Left cardiac atrium (tissue), 4 donors: Measurements from ENCODE around the gene PAX7. TPM values are rescaled to one million over a fixed set of nuclear protein-coding genes. Genes with fewer than 3 reads are reported as not detected.

Source experiments
- ATAC-seq, 2 donors: fragments of 200-7000 bp; cut with Tn5 transposase; one replicate each; pipeline ENCODE4 v1.9.1; 2020; ENCODE audit warnings: mild to moderate bottlenecking in 2 of 2, moderate library complexity in 2 of 2
- DNase-seq: peaks from one replicate; pipeline ENCODE4 v3.0.0-alpha.2; 2020
- intact Hi-C, 2 donors: fragments of 100-400 bp; cut with DNase I; formaldehyde crosslinking; loops; one replicate each; pipeline versions ENCODE4 v1.14.1 to v1.15.1; 2022 to 2023
- total RNA-seq, 2 donors: library from RNA; stranded (reverse); fragmentation: NEBNext Ultra II Directional; extraction: Animal tissue kit (Norgen Biotek cat#: 25700); gene quantifications; one replicate each; pipeline ENCODE4 v1.2.1, GENCODE V29; 2021
- donor health status: DM: no; HTN: yes; CAD: no.
- donor health status: DM: no; HTN: yes; CAD: no; lungs with severe emphysema.
- donor health status: DM: yes; HTN: yes; CAD: no.
- donor health status: Dilated cardiomyopathy.

The PAX7 gene
- total RNA-seq, 2 donors from 2014 or later: not detected

GRCh38 chr1:18638835-18639364 is 8.3 kb downstream of the PAX7 start:
- intact Hi-C loops: no loop called here
- ATAC-seq (no peak), DNase-seq (no peak)

GRCh38 chr1:18639368-18640055 is 8.9 kb downstream of the PAX7 start:
- ATAC-seq (no peak), DNase-seq (no peak)
- intact Hi-C loops: no loop called here

DNA sequence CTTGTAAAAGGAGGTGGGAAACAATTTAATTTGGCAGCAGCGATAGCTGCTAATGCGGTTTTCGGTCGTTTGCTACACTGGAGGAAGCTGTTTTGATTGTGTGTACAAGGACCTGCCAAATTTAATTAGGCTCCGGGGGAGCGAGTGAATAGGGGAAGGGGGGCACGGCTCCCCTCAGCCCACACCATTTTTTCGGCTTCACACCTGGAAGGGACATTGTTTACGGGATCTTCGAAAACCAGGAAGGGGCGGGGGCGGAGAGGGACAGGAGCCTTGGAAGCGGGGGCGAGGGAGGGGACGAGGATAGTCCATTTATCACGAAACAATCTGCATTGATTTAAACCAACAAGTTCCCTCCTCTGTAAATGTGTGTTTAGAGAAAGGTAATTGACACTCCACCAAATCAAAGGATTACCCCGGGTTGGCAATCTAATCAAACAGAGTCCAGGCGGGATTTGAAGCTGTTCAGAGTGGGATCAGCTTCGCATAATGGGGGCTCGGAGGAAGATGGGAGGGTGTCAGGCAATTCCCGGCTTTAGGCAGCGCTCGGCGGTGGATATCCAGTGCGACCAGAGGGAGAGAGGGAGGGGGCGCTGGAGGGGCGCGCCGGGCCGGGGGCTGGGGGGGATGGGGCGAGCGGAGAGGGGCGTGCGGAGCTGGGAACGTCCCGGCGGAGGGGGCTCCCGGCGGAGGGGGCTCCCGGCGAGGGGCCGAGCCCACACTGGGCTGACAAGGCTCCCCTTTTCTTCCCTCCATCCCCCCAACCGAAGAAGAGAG is 9.8 kb downstream of the PAX7 start:
- DNase-seq (no peak), ATAC-seq (no peak)
- intact Hi-C loops: no loop called here

- intact Hi-C loops: no loop called here
- DNase-seq (no peak), ATAC-seq (no peak)
These were observed 10.6 kb downstream of the PAX7 start for GRCh38 chr1:18641005-18641941.

DNA sequence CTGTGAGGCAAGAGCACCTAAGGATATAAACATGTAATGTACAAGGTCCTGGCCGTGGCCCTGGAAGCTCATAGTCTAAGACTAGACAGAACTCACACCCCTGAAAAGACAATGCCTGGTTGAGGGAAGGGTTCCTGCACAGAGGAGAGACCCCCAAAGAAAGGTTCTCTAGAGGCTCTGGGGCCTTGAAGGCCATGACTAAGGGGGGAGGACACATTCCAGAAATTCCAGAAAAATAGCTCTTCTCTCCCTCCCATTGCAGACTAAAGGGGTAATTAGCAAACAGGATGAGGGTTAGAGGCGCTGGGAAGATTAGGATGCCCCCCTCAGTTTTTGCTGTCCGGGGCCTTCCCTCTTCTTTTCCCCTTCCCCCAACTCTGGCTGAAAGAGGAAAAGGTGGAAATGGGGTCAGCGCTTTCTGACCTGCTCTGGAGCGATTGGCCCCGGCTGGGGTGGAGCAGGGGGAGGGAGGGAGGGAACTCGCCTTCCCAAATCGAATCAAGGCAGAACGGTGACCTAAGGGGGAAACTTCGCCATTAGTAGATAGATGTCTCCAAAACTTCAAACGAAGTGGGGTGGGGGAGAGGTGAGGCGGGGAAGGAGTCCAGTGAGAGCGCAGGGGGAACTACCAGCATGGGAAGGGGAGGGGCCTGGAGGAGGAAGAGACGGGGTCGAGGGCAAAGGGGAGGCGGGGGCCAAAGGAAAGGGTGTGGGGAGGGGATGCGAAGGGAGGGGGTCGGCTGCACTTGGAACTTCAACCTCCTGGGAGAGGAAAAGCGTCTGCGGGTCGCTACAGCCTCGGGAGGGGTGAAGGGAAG is 11.8 kb downstream of the PAX7 start:
- intact Hi-C loops: no loop called here
- DNase-seq (no peak), ATAC-seq (no peak)

- DNase-seq (no peak), ATAC-seq (no peak)
These were observed 12.7 kb downstream of the PAX7 start for GRCh38 chr1:18643154-18644012.

GRCh38 chr1:18644013-18644399 is 13.4 kb downstream of the PAX7 start:
- intact Hi-C loops: no loop called here
- DNase-seq (no peak), ATAC-seq (no peak)

More at GRCh38 chr1:18643154-18644012, 12.7 kb downstream of the PAX7 start:
- intact Hi-C loops: no loop called here

GRCh38 chr1:18644446-18644845 is 13.8 kb downstream of the PAX7 start:
- ATAC-seq (no peak), DNase-seq (no peak)
- intact Hi-C loops: no loop called here

GRCh38 chr1:18644973-18645746 is 14.5 kb downstream of the PAX7 start:
- DNase-seq (no peak), ATAC-seq (no peak)
- intact Hi-C loops: no loop called here

DNA sequence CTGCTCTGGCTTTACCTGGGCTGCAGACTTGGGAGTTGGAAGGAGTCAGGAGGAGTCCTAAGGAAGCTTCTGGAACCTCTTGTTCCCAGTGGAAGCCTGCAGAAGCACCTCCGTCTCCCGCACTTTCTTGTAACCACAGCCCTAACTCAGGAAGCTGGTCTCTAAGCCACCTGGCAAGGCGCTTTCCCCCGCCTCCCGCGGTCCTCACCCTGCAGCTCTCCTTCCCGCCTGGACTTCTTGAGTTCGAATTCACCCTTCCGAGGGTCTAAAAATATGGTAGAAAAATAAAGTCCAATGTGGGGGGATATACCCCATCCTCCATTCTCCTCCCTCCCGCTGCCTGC is 15.1 kb downstream of the PAX7 start:
- DNase-seq (no peak), ATAC-seq (no peak)
- intact Hi-C loops: no loop called here

DNA sequence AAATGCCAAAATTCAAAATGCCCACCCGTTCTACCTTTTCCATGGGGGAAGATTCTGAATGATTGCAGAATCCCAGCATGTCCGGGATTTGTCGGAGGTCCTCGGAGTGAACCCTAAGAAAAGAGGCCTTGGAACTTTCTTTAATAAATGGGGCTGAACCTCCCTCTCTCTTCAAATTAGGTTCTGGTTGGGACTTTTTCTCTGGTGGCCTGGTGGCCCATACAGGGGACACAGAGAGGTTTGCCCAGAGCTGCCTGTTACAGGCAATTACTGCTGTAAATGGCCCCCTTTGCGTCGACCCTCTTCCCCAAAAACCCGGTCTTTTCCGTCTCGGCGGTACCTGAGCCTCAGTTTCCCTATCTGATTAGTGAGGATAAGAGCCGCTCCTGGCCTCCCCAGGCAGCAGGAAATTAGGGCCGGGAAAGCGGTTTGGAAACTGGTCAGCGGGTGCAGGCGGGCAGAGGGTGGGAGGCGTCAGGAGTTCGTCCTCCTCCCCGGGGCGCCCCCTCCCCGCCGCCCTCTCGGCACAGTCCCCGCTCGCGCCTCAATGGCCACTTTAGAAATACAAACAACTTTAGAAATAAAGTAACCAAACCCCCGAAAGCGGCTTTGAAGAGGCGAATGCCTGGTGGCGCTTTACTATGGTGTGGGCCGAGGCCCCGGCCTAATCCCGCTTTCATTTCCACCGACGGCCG is 15.6 kb downstream of the PAX7 start:
- intact Hi-C loops: no loop called here
- ATAC-seq (no peak), DNase-seq (no peak)

DNA sequence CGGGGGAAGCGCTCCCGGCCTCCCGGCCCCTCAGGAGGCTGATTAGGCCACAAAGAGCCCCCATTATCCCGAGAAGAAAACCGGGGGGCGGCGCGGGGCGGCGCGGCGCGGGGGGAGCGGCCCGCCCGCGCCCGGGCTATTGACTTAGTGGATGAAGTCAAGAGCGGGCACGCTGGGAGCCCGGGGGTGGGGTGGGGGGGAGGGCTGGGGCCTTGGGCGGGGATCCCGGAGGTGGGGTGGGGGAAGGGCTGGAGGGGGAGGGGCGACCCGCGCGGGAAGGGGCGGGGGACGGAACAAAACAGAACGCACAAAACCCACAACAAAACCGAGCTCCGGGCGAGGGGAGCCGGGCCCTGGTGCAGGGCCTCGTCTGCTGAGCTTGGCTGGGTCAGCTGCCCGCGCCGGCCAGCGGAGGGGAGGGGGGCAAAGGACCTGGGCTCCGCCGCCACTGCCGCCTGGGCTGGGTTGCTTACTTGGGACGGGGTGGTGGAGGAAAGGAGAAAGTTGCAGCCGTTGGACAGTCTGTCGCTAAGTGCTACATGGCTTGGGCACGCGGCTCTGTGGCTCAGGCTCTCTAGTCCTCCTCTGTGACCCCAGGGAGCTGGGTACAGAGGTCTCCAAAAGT is 16.3 kb downstream of the PAX7 start:
- intact Hi-C loops: no loop called here
- DNase-seq (no peak), ATAC-seq (no peak)

DNA sequence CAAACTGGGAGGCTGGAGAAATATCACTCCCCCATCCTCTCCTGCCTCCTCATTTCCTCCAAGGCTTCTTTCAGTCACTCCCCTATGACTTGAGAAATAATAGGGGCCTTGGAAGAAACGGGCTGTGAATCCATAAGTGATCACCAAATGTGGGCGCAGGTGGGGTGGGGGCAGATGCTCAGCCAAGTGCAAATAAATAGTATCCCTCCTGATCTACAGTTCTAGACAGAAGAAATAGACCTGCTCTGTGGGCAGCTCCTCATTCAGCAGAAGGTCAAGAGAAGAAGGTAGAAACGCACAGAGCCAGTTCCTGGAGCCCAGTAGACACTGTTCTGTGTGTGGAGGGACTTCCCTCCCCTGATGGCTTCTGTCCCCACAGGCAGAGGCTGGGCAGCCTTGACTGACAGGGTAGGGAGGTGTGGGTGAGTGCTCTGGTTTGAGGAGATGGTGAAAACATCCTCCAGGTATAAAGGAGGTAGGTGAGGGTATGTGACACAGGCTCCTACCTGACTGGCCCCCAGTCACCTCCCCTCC is 17.1 kb downstream of the PAX7 start:
- ATAC-seq (no peak), DNase-seq (no peak)
- intact Hi-C loops: no loop called here

GRCh38 chr1:18649693-18650370 is 19.2 kb downstream of the PAX7 start:
- DNase-seq: no peak
- intact Hi-C loops: no loop called here
- no peak for ATAC-seq

GRCh38 chr1:18651713-18652112 is 21.1 kb downstream of the PAX7 start:
- DNase-seq (no peak), ATAC-seq (no peak)
- intact Hi-C loops: no loop called here
